8988T (cell line): ENCODE data around the gene ADAMTS17.

Experiments
- DNase-seq: peaks from one replicate; pipeline ENCODE4 v3.0.0; 2011

Gene ADAMTS17

DNA sequence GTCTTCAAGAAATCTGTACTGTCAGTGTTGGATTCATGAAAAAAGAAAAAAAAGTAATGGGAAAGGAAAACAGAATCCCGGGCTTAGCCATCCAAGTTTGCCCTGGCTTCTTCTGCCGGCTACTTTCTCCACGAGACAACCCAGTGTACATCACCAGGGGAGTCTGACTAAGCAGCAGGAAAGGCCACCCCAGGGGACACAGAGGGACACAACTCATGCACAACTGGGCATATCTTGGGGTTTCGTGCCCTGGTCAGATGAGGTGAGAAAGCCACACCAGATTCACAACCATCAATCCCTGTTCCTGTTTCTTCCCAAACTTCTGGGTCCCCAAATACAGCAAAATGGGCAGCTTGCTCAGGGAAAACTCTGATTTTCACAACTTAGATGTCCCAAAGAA lies 33.2 kb downstream of the ADAMTS17 start:
- no peak for DNase-seq

DNA sequence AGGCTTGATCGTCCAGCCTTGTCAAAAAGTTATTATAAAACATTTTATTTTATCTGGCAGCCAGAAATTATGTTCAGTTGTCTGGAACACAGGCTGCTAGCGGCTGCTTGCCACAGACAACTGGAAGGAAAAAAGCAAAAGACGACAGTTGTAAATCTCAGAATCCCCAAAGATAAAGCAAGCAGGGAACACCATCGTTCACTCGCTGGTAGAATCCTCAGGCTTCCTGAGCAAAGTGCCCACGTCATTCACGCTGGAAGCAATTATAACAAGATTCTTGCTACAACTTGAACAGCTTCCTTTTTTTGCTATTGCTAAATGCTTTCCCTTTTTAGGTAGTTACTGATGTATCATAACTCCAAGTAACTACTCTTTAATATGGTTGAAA lies 33.6 kb downstream of the ADAMTS17 start:
- no peak for DNase-seq

DNA sequence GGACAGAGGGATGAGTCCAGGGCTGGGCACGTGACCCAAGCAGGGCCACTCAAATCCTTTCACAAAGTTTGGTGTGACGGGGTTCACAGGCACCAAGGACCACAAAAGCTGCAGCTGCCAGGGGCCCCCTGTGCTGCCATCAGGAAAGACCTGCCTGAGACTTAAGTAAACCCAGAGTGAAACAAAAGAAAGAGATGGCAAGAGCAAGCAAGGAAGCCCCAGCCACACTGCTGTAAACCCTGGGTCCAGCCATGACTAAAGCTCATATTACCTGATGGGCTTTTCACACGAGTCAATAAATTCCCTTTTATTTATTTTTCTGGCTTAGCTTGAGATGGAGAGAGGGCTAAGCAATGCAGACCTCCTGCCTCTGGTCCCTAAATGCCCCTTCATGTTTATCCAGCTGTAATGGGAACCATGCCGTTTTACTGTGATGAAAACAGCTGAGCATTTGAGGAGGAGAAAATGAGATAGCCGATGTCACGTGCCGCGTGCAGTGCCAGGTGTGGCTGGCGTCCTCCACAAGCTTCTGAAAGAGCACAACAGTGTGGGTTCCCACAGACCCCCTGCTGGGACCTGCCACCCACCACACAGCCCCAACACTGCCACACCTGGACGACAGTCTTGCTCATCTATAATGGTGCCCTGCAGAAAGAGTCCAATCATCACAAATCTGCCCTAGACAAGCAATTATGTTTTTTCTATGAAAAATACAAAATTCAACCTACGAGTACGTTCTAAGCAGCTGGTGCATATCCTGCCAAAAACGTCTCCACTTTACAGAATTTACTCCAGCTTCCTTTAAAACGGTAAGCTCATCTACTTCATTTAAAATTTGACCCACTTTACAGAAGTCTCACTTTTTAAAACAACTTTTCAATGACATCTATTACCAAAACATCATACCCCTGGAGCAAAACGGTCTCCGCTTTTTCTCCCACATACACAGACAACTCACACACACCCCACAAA lies 34.2 kb downstream of the ADAMTS17 start:
- DNase-seq: no peak

DNA sequence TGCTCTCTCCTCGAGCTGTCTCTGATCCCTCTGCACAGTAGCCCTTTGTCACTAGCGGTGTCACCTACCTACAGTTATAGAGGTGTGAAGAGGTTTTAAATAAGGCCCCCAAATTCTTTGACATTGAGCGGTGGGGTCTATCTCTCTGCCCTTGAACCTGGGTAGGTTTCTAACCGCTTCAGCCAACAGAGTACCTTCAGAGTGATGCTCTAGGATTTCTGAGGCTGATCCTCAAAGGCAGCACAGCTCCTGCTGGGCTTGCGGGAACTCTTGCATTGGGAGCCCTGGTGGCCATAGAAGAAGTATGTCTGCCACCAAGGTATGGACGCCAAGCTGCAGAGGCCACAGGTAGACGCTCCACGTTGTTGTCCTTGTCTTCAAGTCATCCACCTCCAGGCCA lies 35.7 kb downstream of the ADAMTS17 start:
- no peak for DNase-seq

DNA sequence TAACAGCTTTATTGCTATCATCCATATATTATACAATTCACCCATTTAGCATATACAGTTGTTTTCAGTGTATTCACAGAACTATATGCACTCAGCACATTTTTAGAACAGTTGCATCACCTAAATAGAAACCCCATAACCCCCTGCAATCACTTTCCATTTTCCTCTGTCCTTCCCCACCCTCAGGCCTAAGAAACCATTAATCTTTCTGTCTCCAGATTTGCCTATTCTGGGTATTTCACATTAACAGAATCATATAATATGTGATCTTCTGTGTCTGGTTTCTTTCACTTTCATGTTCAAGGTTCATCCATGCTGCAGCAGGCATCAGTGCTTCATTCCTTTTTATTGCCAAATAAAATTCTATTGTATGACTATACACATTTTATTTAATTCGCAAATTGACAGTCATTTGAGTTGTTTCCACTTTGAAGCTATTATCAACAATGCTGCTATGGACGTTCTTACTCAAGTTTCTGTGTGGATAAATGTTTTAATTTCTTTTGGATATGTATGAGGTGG lies 39.8 kb downstream of the ADAMTS17 start:
- no peak for DNase-seq

DNA sequence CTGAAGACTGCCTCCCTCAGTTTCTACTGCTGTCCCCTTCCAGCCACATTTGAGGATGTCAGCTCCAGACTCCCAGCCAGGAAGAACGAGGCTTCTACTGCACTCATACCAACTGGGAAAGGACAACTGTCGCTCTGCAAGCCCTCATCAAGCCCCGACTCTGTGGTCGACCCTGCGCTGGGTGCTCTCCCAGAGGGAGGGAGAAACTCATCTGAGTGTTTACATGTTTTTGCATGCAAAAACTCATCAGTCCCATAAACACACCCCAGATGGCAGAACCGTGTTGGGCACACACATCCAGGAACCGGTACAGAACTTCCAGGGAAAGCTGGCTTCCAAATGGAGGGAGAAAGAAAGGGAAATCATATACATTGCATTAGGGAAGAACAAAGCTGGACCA lies 43.5 kb downstream of the ADAMTS17 start:
- no peak for DNase-seq

DNA sequence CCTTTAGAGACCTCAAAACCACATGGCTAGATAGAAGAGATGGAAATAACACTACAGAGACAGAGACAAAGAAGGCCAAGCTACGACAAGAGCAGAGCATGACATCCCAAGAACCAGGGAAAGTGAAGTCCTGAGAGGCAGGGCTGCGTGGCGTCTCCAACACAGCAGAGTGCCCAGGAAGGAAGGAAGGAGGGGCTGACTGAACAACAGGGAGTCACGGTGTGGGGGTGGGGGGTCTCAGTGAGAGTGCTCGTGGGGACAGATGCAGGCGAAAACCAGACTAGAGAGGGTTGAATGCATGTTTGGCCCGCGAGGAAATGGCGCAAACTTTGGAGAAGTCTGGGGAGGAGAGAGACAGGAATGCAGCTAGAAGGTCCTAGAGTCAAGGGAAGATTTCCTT lies 44.0 kb downstream of the ADAMTS17 start:
- no peak for DNase-seq

DNA sequence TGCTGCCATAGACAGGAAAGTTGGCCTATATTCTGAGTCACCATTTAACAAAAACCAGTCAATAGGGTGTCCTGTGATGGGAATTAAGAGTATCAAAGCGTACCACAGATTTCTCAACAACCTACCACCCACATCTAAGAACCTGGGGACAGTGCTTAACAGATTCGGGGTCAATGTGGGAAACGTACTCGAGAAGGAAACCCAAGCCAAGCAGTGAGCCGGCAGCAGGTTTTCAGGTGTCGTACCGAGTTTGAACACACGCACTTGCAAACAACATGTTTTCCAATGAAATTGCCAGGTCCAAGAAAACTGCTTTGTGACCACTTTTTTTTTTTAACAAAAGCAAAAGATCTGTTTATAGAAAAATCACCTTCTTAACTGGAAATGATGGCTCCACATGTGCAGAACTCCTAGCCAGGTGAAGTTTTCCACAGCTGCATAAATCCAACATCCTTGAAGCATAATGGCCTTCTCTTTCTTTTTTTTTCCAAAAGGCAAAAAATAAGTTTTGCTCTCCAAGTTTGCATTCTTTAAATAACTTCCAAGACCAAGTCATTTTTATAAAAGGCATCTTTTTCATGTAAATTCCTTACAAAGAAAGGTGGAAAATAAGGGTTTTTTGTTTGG lies 45.7 kb downstream of the ADAMTS17 start:
- DNase-seq: no peak

DNA sequence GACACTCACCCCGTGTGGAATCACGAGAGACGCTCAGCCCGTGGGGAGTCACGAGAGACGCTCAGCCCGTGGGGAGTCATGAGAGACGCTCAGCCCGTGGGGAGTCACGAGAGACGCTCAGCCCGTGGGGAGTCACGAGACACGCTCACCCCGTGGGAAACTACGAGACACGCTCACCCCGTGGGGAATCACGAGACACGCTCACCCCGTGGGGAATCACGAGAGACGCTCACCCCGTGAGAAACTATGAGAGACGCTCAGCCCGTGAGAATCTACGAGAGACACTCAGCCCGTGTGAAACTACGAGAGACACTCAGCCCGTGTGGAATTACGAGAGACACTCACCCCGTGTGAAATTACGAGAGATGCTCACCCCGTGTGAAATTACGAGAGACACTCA lies 49.8 kb downstream of the ADAMTS17 start:
- no peak for DNase-seq

DNA sequence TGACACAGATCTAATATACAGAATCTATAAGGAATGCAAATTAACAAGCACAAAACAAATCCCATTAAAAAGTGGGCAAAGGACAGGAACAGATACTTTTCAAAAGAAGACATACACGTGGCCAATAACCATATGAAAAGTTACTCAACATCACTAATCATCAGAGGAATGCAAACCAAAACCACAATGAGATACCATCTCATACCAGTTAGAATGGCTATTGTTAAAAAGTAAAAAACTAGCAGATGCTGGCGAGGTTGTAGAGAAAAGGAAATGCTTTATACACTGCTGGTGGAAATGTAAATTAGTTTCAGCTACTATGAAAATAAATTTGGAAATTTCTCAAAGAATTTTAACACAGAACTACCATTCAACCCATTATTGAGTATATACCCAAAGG lies 50.7 kb downstream of the ADAMTS17 start:
- DNase-seq: no peak

DNA sequence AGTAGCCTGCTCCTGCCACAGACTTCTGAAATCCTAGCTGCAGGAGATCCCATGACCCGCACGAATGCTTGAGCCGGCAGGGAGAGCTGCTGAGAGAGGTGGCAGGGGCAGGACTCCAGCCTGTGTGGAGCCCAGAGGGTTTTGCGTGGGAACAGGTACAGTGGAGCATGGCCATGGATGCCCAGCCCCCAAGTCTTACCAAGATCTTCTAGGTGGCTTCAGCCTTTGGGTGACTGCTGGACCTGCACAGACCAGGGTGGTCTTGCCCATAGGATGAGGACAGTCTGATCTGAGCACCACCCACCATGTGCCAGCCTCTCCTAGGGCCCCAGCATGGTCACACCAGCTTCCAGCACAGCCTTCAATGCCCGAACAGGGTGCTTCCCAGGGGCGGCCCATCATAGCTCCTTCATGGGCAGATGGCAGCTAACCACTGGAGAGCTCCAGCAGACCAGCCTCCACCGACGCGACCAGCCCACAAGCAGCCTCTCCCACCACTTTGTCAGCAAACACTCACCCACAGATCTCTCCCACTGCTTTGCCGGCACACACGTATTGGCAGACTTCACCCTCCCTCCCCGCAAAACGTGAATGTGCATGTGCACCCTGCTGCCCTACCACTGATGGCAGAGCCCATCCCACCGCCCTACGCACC lies 56.0 kb downstream of the ADAMTS17 start:
- DNase-seq: no peak

DNA sequence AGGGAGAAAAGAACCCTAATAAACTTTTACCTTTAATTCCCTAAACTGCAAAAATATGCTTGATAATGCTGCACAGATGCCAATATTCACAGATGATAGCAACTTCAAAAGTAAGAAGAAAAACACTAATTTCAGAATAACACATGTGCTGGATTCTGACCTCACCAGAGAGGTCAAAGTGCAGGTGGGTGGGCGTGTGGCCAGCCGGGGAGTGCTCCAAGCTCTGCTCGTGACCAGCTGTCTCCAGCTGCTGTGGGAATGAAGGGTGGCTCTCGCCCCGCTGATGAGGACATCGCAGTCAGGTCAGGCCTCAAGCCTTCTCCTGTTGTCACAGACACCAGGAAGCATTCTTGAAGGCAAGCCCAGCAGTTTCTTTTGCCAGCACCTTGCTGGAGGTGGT lies 57.1 kb downstream of the ADAMTS17 start:
- no peak for DNase-seq

DNA sequence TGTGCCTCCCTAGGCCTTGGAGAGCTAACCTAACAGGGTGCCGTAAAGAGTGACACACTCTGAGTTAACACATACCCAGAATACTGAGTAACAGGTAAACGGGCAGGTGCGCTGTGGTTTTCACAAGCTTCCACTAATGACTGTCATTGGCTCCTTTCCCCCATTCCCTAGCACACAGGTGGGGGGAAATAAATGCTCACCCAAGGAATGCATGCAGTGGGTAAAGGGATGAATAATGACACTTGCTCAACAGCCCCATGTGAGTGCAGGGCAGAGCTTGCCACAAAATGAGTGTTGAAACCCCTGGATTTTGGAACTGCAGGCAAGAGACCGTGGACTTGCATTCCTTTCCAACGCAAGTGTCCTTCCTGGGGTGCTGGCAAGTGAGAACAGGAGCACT lies 57.6 kb downstream of the ADAMTS17 start:
- no peak for DNase-seq

DNA sequence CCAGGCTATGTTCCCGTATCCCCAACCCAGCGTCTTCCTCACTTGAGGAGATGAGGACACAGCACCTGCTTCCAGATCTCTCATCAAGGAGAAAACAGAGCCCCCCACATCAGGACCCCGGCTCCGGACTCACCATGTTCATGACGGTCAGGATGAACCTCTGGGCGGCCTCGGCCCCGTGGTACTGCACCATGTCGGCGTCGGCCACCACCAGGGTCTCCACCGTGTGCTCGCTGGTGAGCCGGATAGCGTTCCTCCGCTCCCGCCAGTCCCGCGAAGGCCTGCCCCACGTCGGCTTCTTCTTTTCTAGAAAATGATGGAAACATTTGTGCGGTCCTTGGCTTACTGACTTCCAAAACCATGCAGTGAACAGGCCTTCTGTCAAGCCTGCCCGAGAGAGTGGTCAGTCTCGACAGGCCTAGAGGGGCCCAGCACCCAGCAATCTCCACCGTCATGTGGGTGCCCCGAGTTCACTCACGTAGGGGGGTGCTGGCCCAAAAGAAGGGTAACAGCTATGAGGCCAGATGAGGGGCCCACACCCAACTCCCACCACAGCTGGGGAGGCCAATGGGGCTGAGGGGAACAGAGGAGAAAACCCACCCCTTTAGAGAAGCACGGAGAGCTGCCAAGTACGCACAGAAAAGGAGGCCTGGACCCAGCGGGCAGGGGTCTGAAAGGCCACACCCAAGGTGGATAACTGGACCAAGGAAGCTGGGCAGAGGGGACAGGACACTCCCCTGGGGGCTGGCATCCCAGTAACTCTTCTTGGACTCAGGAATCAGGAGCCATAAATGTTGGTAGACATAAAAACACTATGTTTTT lies 60.5 kb downstream of the ADAMTS17 start:
- no peak for DNase-seq

DNA sequence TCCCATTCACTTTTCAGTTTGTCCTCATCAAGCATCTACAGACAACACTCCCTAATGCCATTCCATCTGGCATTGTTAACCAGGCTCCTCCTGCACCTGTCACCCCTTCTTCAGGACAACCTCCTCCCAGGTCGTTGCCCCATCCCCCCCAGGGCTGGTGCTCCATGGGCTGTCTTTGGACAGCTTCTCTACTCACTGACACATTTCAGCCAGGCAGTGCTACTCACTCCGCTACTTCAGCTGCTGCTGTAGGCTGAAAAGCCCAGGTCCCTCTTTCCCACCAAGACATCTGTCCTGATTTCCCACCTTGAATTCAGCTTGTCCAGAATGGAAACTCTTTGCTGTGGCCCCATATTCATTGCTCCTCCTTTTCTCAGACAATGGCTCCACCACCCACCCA lies 61.9 kb downstream of the ADAMTS17 start:
- DNase-seq: no peak

DNA sequence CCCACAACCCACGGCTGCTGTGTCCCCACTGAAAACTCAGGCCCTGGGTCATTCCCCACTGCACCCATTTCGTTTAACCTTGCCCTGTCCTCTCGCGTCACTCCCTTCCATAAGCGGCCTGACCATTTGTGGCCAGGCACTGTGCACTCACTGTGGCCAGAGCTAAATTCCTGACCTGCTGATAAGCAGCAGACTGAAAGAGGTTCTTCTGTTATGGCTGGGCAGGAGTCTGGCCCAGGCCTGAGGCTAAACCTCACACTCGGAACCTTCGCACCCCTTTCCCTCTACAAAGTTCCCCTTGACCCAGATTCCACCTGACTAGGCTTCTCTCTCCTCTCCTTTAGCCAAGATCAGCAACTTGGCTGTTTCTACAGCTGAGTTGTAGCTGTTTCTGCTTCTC lies 62.3 kb downstream of the ADAMTS17 start:
- DNase-seq: no peak

DNA sequence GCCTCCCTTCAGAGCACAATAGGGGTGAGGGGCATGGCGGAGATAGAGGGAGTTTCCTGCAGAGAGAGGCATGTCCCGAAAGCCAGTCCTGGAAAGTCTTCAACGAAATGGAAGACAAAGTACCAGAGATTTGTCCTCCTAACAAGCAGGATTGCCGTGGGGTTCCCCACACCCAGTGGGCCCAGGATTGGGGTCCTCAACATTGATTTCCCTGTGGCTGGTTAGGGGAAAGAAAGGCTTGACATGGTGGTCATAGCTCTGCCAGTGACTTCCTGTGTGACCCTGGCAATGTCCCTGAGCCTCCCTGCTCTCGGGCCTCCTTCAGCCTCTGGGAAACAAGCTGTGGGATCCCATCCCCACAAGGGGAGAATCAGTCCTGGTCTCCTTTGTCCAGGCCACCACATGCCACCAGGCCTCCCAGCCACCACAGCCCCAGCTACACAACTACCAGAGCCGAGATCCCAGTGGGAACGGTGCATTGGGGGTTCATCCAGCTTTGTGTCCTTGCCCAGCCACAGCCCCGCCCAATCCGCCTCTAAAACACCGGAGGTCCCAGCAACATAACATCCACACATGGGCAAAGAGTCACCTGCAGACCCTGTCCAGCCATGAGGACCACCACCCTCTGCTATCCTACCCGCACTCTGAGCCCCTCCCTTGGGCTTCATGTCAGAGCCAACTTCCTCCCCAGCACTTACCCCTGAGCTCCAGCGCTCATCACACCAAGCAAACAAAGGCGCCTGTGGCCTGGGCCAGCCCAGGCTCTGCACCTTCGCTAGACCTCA lies 63.0 kb downstream of the ADAMTS17 start:
- DNase-seq: no peak

DNA sequence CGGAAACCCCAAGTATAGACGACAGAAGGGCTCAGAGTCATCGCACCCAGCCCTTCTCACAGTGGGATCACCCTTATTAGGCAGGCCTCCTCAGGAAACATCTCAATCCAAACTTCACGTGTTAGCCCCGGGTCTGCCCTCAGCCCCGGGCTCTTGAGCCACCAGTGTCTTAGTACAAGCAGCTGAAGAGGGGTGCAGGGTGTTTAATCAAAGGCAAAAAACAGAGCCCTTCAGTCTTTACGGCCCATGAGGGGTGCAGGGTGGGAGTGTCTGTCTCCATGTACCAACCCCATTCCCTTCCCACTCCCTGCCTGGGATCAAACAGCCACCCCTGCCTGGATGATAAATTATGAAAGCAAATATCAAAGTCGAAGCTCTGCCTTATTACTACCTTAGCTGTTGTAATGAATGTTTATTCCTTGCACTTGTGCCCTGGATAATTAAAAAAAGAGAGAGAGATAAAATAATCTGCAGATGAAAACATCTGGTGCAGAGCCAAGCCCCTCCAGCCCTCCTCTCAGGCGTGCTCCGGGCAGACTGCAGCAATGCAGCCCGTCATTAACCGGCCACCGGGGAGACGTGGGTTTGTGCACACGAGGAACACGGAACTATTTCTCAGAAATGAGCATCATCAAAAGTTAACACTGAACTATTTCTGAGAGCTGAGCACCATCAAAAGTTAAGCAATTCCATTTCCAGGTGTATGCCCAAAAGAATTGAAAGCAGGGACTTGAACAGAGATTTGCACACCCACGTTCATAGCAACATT lies 64.5 kb downstream of the ADAMTS17 start:
- no peak for DNase-seq

DNA sequence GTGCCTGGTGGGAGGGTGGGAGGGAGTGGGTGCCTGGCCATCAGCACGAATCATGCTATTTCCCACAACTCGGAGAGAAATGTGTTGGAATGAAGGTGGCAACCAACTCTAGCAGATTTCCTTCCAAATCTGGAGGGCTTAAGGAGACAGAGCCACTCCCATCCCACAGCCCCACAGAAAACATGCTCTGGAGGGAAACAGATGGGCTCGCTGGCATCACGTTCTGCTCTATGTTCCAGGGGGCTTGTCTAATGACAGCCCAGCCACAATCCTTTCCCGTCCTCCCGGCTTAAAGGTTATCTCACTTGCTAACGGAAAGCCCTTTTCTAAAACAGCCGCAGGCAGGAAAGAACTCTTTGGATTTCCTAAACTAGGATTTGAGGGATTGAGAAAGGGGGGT lies 65.3 kb downstream of the ADAMTS17 start:
- DNase-seq: no peak

DNA sequence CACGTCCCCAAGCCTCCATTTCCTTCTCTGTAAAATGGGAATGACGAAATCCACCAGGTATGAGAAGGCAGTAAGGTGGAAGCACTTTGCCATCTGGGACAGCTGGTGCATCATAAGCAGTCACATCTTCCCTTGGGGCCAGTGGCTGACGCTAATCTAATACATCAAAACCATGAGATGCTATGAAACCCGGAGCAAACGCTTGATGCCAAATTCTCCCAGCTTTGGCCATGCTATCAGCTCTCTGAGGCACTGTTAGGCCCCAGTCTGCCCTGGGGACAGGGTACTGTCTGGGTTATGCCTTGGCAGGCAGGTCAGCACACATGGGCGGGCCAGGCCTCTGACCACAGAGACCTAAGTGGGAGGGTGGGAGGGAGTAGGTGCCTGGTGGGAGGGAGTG lies 66.1 kb downstream of the ADAMTS17 start:
- no peak for DNase-seq

DNA sequence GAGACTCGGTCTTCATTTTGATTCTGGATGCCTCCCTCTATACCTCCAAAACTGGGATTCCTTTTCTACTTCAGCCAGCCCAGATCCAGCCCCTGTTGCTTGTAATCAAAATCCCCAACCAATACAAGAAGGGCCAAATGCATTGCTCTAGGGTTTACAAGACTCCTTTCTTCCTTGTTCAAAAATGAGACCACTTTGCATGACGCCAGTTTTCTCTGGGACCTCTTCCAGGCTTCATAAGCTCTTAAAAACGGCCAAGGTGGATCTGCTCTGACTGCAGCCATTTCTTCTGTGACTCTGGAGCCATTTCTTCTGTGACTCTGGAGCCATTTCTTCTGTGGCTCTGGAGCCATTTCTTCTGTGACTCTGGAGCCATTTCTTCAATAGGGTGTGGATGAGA lies 71.9 kb downstream of the ADAMTS17 start:
- no peak for DNase-seq
